Renal cortical epithelial cell (primary cell): ENCODE data around the gene NGF. TPM values are rescaled to one million over a fixed set of nuclear protein-coding genes. Genes with fewer than 3 reads are reported as not detected.

Source experiments
- DNase-seq: peaks from one replicate; pipeline ENCODE4 v3.0.0-alpha.2; 2011; ENCODE audit warnings: low read depth
- total RNA-seq: library from RNA; depleted of rRNA; stranded (reverse); fragments of >200 nt; gene quantifications from 2 replicates; pipeline ENCODE4 v1.2.3, GENCODE V29; 2014

NGF gene
- total RNA-seq, 1 donor from 2014 or later = not detected

DNA sequence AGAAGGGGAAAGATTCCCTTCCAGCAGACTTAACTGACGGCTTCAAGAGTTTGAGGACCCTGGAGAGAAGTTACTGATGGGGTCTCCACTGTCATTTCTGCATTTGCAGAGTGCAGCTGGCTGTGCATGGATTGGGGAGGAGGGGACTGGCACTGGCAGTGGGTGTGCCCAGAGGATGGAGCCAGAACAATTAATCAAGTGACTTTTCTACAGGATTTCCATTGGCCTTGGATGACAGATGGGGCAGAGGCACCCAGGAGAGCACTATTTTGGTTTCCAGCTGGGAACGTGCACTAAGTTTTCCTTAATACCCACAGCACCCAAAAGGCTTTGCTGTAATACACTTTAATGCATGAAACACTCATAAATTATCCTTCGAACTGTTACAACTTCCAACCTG, 1.3 kb downstream of the NGF start:
- no peak for DNase-seq

DNA sequence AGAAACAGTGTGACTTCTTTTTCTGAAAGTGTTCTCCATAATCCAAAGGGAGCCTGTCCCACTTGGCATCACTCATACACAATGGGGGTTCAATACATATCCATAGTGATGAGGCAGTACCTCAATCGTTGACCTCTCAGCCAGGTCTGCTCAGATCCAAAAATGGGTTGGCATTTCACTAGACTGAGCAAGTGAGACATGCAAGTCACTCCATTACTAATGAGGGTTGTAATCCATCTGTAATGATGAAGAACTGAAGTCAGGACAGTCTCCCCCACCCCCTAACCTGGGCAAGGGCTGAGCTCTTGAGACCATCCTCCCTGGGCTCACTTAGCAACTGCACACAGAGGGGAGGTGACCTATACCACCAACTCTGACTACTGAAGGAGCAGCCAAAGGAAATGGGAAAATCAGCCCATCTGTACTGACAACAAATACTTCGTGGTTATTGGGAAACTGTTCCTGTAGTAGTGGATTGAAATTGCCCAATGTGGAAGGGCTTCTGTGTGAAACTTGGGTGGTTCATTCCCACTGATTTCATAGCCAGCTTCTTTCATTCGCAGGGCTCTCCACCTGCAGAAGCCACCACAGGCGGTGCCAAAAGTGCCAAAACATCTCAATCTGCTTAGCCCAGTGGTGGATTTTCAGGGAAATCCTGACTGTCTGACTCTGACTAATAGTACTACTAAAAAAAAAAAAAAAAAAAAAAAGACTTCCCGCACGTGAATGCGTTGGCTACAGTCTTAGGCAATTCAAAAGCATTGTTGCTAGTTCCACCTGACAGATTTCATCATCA, 5.0 kb downstream of the NGF start:
- peak; percentile 93 for DNase-seq

- DNase-seq = no peak
Measured at GRCh38 chr1:115331558-115332331, 6.3 kb downstream of the NGF start.

GRCh38 chr1:115330480-115331013, 7.5 kb downstream of the NGF start:
- no peak for DNase-seq

DNA sequence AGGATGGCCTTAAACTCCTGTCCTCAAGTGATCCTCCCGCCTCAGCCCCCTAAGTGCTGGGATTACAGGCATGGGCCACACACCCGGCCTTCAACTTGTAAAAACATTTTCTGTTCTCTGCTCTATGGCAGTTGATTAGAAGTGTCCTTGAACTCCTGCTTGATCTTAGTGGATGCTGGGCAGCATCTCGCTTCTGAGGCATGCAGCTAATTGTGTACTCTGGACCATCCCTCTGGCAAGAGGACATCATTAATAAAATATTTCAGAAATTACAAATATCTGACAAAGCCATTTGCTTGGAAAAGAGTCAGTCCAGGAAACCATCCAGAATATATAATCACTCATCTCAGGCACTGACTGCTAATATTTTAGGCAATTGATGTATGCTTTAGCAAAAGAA, 8.1 kb downstream of the NGF start:
- no peak for DNase-seq

DNA sequence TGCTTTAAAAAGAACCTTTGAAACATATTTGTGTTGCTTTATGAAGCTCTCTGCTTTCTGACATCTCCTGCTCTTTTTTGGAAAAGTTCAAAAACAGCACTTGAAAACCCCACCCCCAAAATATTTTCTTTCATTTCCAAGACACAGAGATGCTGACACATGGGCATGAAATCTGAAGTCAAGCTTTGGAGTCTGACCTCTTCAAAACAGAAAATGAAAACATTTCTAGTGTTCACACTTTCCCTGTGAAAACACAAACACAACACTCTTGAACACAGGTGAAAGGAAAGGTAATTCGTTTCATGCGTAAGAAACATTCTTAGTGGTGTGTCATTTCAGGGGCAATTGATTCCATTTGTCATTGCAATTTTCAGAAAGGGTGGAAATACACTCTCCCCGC, 10.8 kb downstream of the NGF start:
- DNase-seq = no peak

GRCh38 chr1:115326419-115326818, 11.6 kb downstream of the NGF start:
- DNase-seq = no peak

DNA sequence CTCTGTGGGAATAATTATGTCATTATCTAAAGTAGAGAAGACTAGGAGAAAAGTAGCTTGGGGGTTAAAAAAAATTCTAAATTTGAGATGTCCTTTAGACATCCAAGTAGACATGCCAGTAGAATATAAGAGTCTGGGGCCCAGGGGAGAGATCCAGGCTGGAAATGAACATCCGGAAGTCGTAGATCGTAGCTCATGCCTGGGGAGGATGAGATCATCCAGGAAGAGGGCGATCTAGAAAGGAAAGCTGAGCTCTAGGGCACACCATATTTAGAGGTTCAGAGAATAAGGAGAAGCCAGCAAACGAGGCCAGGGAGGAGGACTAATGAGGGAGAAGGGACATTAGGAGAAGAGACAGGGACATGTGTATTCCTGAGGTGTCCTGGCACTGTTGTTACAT, 12.2 kb downstream of the NGF start:
- DNase-seq = no peak

GRCh38 chr1:115324649-115325420, 13.2 kb downstream of the NGF start:
- no peak for DNase-seq

GRCh38 chr1:115323366-115324004, 14.6 kb downstream of the NGF start:
- peak; percentile 13 for DNase-seq

- DNase-seq = peak; percentile 72
Measured at GRCh38 chr1:115322631-115323030, 15.4 kb downstream of the NGF start.

DNA sequence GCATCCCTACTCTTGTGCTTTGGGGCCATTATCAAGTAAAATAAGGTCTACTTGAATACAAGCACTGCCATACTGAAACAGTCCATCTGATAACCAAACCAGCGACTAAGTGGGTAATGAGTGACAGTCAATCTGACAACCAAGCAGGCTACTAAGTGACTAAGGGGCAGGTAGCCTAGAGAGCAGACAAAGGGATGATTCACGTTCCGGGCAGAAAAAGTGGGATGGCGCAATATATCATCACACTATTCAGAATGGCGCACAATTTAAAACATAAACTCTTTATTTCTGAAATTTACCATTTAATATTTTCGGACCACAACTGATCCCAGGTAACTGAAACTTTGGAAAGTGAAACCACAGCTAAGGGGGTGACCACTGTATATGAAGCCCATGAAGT, 17.7 kb downstream of the NGF start:
- peak; percentile 22 for DNase-seq

GRCh38 chr1:115319706-115320105, 18.3 kb downstream of the NGF start:
- no peak for DNase-seq

GRCh38 chr1:115317101-115318012, 20.7 kb downstream of the NGF start:
- no peak for DNase-seq

- DNase-seq = peak; percentile 94
Measured at GRCh38 chr1:115314765-115315164, 23.3 kb downstream of the NGF start.

- no peak for DNase-seq
Measured at GRCh38 chr1:115314092-115314491, 24.0 kb downstream of the NGF start.

DNA sequence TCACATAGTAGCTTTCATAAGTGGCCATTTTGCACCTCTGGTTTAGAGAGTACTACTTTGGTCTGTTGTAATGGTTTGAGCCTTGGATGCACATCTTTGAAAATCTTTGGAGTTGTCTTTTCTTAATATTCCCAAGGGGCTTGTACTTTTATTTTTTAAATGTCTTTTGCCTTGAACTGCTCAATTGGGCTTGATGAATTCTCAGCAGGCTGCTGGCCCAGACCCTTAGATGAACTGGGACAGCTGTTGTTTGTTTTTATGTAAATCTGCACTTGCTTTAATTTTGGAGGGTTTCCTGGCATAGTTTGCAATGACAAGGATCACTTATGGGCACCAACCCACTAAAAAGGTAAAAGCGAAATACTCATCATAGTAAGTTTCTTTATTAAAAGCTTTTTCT, 24.9 kb downstream of the NGF start:
- no peak for DNase-seq

DNA sequence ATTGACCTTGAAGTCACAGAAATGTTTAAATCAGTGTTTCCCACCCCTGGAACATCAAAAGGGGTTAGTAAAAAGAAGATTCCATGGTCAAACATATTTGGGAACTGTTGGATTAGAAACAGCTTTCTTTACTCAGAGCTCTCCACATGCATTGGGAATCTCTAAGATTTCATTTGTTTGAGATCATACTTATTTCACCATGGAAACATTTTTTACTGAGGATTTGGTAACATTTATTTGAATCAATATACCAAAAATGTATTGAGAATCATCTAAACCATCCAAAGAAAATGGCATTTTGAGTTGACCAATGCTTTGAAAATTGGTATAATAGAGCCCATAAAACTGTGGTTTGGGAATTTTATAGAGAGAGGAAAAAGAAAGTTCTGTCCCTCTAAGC, 25.3 kb downstream of the NGF start:
- no peak for DNase-seq

DNA sequence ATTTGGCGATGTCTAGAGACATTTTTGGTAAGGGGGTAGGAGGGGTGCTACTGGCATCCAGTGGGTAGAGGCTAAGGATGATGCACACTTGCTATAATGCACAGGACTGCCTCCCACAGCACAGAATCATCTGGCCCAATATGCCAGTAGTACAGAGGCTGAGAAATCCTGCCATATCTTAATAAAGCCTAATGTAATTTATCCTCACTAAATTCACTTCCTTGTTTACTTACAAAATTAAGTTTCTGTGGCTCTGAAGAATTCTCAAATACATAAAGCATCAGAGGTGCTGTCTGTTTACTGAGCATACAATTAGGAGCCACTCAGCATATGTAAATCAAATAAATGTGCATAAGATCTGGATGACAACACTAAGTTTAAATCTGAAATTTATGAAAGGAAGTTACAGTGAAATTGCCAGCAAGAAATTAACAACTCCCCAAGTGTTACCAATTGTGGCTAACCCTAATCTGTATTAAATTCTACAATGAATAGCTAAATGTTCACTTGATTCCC, 26.5 kb downstream of the NGF start:
- DNase-seq = no peak
